Mesodermal cell (in vitro differentiated cells): ENCODE data around the gene TSSK1B.

Source experiments
- H3K27ac ChIP-seq: 2 replicates; pipeline ENCODE4 v1.7.0; 2013; ENCODE audit warnings: mild to moderate bottlenecking, low read depth, low read length, moderate library complexity; ENCODE audit not compliant: severe bottlenecking
- H3K36me3 ChIP-seq: 2 replicates; pipeline ENCODE4 v1.7.1; 2013; ENCODE audit warnings: mild to moderate bottlenecking, low read length, moderate library complexity; ENCODE audit not compliant: control insufficient read depth, insufficient read depth
- H3K4me1 ChIP-seq: one replicate; pipeline ENCODE4 v1.7.1; 2013; ENCODE audit warnings: mild to moderate bottlenecking, low read length; ENCODE audit not compliant: insufficient read depth, control insufficient read depth, poor library complexity, severe bottlenecking
- H3K4me3 ChIP-seq: 2 replicates; pipeline ENCODE4 v1.7.0; 2013; ENCODE audit warnings: low read length, control low read depth, mild to moderate bottlenecking; ENCODE audit not compliant: insufficient read depth, poor library complexity, severe bottlenecking; ENCODE audit errors: extremely low read depth
- H3K9me3 ChIP-seq: 2 replicates; pipeline ENCODE4 v1.7.1; 2013; ENCODE audit warnings: mild to moderate bottlenecking, low read length, moderate library complexity; ENCODE audit not compliant: control insufficient read depth
- WGBS, 2 experiments: methylation state at CpG; one replicate each; pipeline ENCODE4 v1.1.5; 2013; ENCODE audit warnings: missing lambda C conversion rate in 2 of 2; ENCODE audit not compliant: insufficient coverage in 2 of 2; 5-methylcytosine and 5-hydroxymethylcytosine counted together

TSSK1B gene

DNA sequence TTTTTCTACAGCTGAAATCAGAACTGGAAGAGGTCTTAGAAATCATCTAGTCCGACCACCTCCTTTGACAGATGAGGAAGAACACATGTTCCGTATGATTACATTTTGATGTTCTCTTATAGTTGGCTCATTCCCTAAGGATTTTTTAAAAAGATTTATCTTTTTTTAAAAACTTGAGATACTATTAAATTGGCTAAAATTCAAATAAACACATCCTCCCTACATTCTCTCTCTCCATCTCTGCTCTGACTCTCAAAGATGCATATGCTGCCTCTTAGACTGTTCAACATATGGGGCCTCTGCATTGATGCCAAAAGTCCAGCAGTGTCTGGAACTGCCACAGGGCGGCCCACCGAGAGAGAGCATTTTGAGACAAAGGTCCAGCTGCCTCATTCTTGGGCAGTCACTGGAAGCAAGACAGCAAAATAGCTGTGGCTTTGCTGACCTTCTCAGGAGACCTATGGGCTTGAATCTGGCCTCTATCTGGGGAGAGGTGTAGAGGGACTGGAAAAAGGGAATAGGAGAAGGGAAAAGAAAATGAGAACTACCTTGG, 12.8 kb upstream of the TSSK1B start:
- Histone ChIP-seq H3K9me3 (no peaks in the 10 kb centered on the region), H3K36me3 (no peaks in the 10 kb centered on the region), H3K27ac (no peak overlapping the region), H3K4me3 (no peak overlapping the region), H3K4me1 (no peaks in the 10 kb centered on the region)
- WGBS, 2 experiments: 86 to 88% methylated on average over 2 to 3 of the region's 4 CpGs

GRCh38 chr5:113446358-113446927, 11.7 kb upstream of the TSSK1B start:
- H3K27ac ChIP-seq: no peak overlapping the region
- H3K36me3 ChIP-seq: no peaks in the 10 kb centered on the region
- WGBS, 2 experiments: 80% methylated on average over 1 of the region's 2 CpGs; no CpG with 5 or more reads in 1 of the 2 experiments

GRCh38 chr5:113437111-113437510, 2.3 kb upstream of the TSSK1B start:
- WGBS, 2 experiments: no CpG with 5 or more reads among the region's 1 CpG
- Histone ChIP-seq H3K9me3 (no peaks in the 10 kb centered on the region), H3K4me1 (no peaks in the 10 kb centered on the region), H3K27ac (no peak overlapping the region), H3K36me3 (no peaks in the 10 kb centered on the region), H3K4me3 (no peak overlapping the region)

More at GRCh38 chr5:113446358-113446927, 11.7 kb upstream of the TSSK1B start:
- Histone ChIP-seq H3K4me1 (no peaks in the 10 kb centered on the region), H3K9me3 (no peaks in the 10 kb centered on the region), H3K4me3 (no peak overlapping the region)

DNA sequence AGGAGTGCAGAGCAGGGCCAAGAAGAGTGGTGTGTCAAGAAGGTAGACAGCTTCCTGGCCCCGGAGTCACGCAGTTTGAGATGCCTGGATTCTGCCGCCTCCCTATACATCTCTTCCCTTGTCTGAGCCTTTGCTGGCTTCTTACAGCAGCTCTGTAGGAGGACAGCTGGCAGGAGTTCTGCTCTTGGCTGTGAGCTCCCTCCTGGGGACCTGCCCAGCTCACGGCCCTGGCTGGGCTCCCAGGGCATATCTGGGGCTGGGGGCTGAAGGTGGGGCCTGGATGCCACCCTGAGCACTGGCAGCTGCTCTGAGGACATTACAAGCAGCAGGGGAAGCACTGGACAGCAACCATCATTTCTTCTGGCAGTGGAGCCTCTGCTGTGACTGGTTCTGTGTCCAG, 786 bp upstream of the TSSK1B start:
- Histone ChIP-seq H3K9me3 (no peaks in the 10 kb centered on the region), H3K36me3 (no peaks in the 10 kb centered on the region), H3K27ac (no peak overlapping the region), H3K4me1 (no peaks in the 10 kb centered on the region), H3K4me3 (no peak overlapping the region)
- 80 to 83% methylated on average over 2 to 4 of the region's 4 CpGs for WGBS, 2 experiments

- no peak overlapping the region for H3K4me3 ChIP-seq
- H3K36me3 ChIP-seq: no peaks in the 10 kb centered on the region
- H3K4me1 ChIP-seq: no peaks in the 10 kb centered on the region
- 93 to 95% methylated on average over 37 to 38 of the region's 38 CpGs for WGBS, 2 experiments
- H3K27ac ChIP-seq: no peak overlapping the region
- H3K9me3 ChIP-seq: no peaks in the 10 kb centered on the region
Observed at GRCh38 chr5:113433862-113434612, 752 bp downstream of the TSSK1B start.

DNA sequence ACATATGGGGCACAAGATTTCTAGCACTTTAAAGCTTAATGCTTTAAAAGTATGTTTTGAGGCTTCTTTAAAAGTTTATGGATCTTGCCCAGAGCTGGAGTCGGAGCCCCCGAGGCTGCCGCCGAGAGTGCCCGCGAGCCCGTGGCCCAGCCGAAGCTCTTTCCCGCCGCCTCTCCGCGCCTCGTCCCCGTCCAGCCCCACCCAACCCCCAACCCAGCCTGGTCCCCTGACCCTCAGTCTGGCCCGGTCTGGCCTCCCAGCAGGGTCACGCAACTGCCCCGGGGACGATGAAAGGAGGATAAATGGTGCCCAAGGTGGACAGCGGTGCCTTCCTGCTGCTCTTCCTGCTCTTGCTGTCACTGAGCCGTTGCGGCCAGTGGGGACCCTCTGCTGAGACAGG, 1.7 kb downstream of the TSSK1B start:
- Histone ChIP-seq H3K9me3 (no peaks in the 10 kb centered on the region), H3K27ac (no peak overlapping the region), H3K4me3 (no peak overlapping the region), H3K4me1 (no peaks in the 10 kb centered on the region), H3K36me3 (no peaks in the 10 kb centered on the region)
- 76 to 85% methylated on average over 9 to 20 of the region's 21 CpGs for WGBS, 2 experiments

DNA sequence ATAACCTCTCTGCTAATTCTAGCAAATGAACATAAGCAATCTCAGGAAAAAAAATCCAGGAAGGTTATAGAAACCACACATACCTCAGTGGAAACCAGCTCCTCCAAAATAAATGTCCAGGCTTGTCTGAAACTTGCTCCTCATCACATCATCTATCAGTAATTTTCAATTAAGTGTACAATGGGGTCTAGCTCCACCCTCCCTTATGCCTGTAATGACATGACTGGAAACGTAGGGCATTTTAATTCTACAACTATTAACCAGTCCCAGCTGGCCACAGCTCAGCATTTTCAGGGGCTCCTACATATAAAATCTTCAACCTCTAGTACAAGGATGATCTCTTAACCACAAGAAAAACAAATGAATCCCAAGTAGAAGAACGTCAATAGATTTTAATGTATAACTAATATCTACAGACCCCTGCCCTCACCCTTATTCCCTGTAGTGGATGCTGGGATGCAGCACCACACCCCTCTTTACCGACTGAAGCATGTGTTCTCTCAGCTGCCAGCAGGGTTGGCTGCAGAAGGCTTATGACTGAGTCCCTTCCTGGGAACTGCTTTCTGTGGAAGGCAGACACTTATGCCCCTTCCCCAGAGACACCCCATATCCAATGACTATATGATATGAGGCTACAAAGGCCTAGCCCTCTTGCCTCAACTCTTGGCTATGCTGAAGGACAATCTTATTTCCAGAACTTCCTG, 6.8 kb downstream of the TSSK1B start:
- Histone ChIP-seq H3K27ac (no peak overlapping the region), H3K4me1 (no peaks in the 10 kb centered on the region), H3K9me3 (no peaks in the 10 kb centered on the region), H3K4me3 (no peak overlapping the region), H3K36me3 (no peaks in the 10 kb centered on the region)
- WGBS, 2 experiments: 63% methylated on average over 1 to 2 of the region's 3 CpGs

DNA sequence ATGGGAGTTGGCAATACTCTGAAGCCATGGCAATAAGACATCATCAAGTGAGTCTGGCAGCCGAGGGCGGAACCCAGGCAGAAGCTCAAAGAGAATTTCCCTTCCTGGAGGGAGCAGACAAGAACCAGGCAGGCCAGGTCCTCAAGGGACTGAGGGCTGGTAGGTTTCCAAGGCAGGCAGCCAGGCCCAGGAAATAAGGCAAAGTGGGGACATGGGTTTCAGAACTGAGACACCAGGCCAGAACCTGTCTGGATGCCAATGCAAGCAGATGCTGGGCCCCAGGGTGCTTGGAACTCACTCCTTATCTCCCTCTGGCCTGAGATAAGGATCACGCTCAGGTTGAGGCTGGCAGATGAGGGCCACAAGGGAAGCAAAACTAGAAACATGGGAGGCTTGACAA, 8.9 kb downstream of the TSSK1B start:
- no peak overlapping the region for H3K4me3 ChIP-seq
- no peaks in the 10 kb centered on the region for H3K36me3 ChIP-seq
- WGBS, 2 experiments: 86 to 92% methylated on average over 3 of the region's 3 CpGs
- H3K9me3 ChIP-seq: no peaks in the 10 kb centered on the region
- H3K4me1 ChIP-seq: no peaks in the 10 kb centered on the region
- H3K27ac ChIP-seq: no peak overlapping the region

GRCh38 chr5:113421693-113422092, 13.1 kb downstream of the TSSK1B start:
- no peaks in the 10 kb centered on the region for H3K9me3 ChIP-seq
- 85 to 100% methylated on average over 1 of the region's 2 CpGs for WGBS, 2 experiments
- no peak overlapping the region for H3K27ac ChIP-seq
- no peak overlapping the region for H3K4me3 ChIP-seq
- no peaks in the 10 kb centered on the region for H3K36me3 ChIP-seq
- H3K4me1 ChIP-seq: no peaks in the 10 kb centered on the region

- Histone ChIP-seq H3K4me1 (no peaks in the 10 kb centered on the region), H3K27ac (no peak overlapping the region), H3K36me3 (no peaks in the 10 kb centered on the region), H3K9me3 (no peaks in the 10 kb centered on the region), H3K4me3 (no peak overlapping the region)
- WGBS, 2 experiments: 76% methylated on average over 2 of the region's 6 CpGs; no CpG with 5 or more reads in 1 of the 2 experiments
Observed at GRCh38 chr5:113405530-113405929, 29.3 kb downstream of the TSSK1B start.
